ENCODE results near the gene TFEC.

GRCh38 chr7:115932880-115933279 is 97.7 kb downstream of the TFEC start:
- TF ChIP-seq ATF3 (IDR thresholded peaks at IDR 0.05) = no peak
- no peak for TF ChIP-seq CTCF (IDR thresholded peaks at IDR 0.05; ENCODE audit: low read depth, low read length, missing input control)
- TF ChIP-seq TAF1 (conservative IDR thresholded peaks at IDR 0.05) = no peak
- TF ChIP-seq MAX (IDR thresholded peaks at IDR 0.05) = no peak
- TF ChIP-seq GABPA (IDR thresholded peaks at IDR 0.05 in 1 of 2, conservative IDR thresholded peaks at IDR 0.05 in 1 of 2) = no peak
- no peak for TF ChIP-seq RAD21 (IDR thresholded peaks at IDR 0.05)

All from liver (tissue), 3 donors.